Ectodermal cell (in vitro differentiated cells): Measurements from ENCODE around the gene SHLD1.

Experiments used
- H3K27ac ChIP-seq: 2 replicates; pipeline ENCODE4 v1.7.0; 2013; ENCODE audit warnings: mild to moderate bottlenecking, low read depth, low read length; ENCODE audit not compliant: insufficient read depth, poor library complexity, severe bottlenecking
- H3K27me3 ChIP-seq: 2 replicates; pipeline ENCODE4 v1.7.0; 2013; ENCODE audit warnings: mild to moderate bottlenecking, low read length; ENCODE audit not compliant: insufficient read depth, control insufficient read depth, poor library complexity, severe bottlenecking
- H3K36me3 ChIP-seq: one replicate; pipeline ENCODE4 v1.7.0; 2013; ENCODE audit warnings: low read length; ENCODE audit not compliant: control insufficient read depth, insufficient read depth
- H3K4me1 ChIP-seq: one replicate; pipeline ENCODE4 v1.7.0; 2013; ENCODE audit warnings: low read length; ENCODE audit not compliant: control insufficient read depth, insufficient read depth
- H3K4me3 ChIP-seq: 2 replicates; pipeline ENCODE4 v1.7.0; 2013; ENCODE audit warnings: low read depth, low read length, control low read depth; ENCODE audit not compliant: insufficient read depth
- H3K9me3 ChIP-seq: 2 replicates; pipeline ENCODE4 v1.7.0; 2013; ENCODE audit warnings: mild to moderate bottlenecking, low read length, moderate library complexity; ENCODE audit not compliant: control insufficient read depth
- WGBS, 2 experiments: methylation state at CpG; one replicate each; pipeline ENCODE4 v1.1.7; 2013; ENCODE audit warnings: missing lambda C conversion rate in 2 of 2; 5-methylcytosine and 5-hydroxymethylcytosine counted together

Gene SHLD1

DNA sequence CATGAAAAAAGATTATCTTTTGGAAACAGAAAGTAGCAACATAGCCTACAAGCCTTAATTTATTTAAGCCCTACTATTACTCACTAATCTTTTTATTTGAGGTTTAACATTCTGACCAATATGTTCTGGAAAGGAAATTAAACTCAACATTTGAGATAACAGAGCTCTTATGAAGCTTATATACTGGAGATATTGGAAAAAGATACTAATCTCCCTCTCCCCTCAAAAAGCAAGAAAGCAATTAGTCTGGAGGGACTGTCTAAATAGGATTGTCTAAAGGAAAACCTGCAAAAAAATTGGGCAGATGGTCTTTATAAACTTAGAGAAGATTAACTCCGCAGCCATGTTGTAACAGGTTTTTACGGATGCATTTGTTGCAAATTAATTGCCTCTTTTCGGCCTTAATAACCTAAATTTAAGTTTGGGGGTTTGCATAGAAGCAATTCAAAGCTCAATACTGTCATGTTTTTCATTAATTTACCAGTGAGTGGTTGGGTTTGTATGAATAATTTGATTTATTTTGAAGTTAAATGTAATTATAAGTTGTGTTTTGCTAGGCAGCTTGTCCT, 79.1 kb downstream of the SHLD1 start:
- WGBS, 2 experiments, result 60 to 63% methylated on average over 3 of the region's 3 CpGs
- H3K4me3 ChIP-seq, result no peak overlapping the region
- H3K27me3 ChIP-seq, result no peaks in the 10 kb centered on the region
- no peaks in the 10 kb centered on the region for H3K9me3 ChIP-seq
- H3K4me1 ChIP-seq, result peaks cover 6% of the 10 kb centered on the region
- no peak overlapping the region for H3K27ac ChIP-seq
- H3K36me3 ChIP-seq, result no peaks in the 10 kb centered on the region

GRCh38 chr20:5831539-5832237, 81.5 kb downstream of the SHLD1 start:
- H3K9me3 ChIP-seq, result no peaks in the 10 kb centered on the region
- H3K27me3 ChIP-seq, result no peaks in the 10 kb centered on the region
- H3K4me1 ChIP-seq, result no peaks in the 10 kb centered on the region
- H3K27ac ChIP-seq, result no peak overlapping the region
- no peak overlapping the region for H3K4me3 ChIP-seq
- H3K36me3 ChIP-seq, result no peaks in the 10 kb centered on the region
- WGBS, 2 experiments, result 88 to 91% methylated on average over 11 of the region's 12 CpGs

GRCh38 chr20:5833309-5833941, 83.2 kb downstream of the SHLD1 start:
- H3K27me3 ChIP-seq, result no peaks in the 10 kb centered on the region
- 95 to 98% methylated on average over 6 of the region's 6 CpGs for WGBS, 2 experiments
- no peak overlapping the region for H3K4me3 ChIP-seq

DNA sequence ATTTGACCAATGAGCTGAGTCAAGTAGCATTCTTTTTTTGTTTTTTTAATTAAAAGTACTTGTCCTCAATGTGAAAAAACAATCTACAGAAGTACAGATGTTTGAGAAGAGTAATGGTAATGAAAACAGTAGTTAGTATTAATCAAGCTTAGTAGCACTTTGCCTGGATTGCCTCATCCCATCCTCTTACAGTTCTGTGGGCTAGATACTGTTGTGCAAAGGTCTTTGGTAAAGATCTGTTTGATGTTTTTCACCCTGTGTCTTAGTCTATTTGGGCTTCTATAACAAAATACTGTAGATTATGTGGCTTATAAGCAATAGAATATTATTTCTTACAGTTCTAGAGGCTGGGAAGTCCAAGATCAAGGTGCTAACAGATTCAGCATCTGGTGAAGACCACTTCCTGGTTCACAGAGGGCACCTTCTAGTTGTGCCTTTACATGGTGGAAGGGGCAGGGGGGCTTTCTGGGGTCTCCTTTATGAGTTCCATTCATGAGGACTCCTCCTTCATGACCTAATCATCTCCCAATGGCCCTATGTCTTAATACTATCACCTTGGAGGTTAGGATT, 84.3 kb downstream of the SHLD1 start:
- no peak overlapping the region for H3K27ac ChIP-seq
- H3K27me3 ChIP-seq, result no peaks in the 10 kb centered on the region
- no peaks in the 10 kb centered on the region for H3K4me1 ChIP-seq
- no peaks in the 10 kb centered on the region for H3K9me3 ChIP-seq
- H3K36me3 ChIP-seq, result no peaks in the 10 kb centered on the region
- no peak overlapping the region for H3K4me3 ChIP-seq

More at GRCh38 chr20:5833309-5833941, 83.2 kb downstream of the SHLD1 start:
- Histone ChIP-seq H3K9me3 (no peaks in the 10 kb centered on the region), H3K36me3 (no peaks in the 10 kb centered on the region), H3K27ac (no peak overlapping the region), H3K4me1 (no peaks in the 10 kb centered on the region)

- WGBS, 2 experiments, result 85% methylated on average over 2 of the region's 2 CpGs
- Histone ChIP-seq H3K36me3 (no peaks in the 10 kb centered on the region), H3K4me1 (no peaks in the 10 kb centered on the region), H3K9me3 (no peaks in the 10 kb centered on the region), H3K4me3 (no peak overlapping the region), H3K27me3 (no peaks in the 10 kb centered on the region), H3K27ac (no peak overlapping the region)
Measured at GRCh38 chr20:5835321-5835821, 85.2 kb downstream of the SHLD1 start.

DNA sequence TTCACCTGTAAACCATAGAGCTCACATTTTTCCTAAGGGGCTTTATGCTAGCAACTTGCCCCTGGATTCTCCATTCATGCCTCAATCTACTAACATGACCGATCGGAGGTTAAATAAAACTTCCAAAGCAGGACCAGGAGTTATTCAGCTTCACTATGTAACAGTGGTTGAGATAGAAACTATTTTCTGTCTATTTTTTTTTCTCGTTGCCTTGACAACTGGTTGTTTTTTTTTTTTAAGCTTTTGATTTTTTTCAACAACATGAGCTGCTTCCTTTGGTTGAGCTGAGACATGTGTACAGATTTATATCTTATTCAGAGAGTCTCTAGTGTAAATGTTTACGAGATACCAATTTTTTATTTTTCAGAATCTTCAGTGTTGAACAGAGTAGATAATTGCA, 85.7 kb downstream of the SHLD1 start:
- H3K9me3 ChIP-seq, result no peaks in the 10 kb centered on the region
- WGBS, 2 experiments, result 95 to 100% methylated on average over 3 of the region's 4 CpGs
- no peaks in the 10 kb centered on the region for H3K4me1 ChIP-seq
- no peak overlapping the region for H3K4me3 ChIP-seq
- H3K27me3 ChIP-seq, result no peaks in the 10 kb centered on the region
- H3K36me3 ChIP-seq, result no peaks in the 10 kb centered on the region
- no peak overlapping the region for H3K27ac ChIP-seq

- Histone ChIP-seq H3K9me3 (no peaks in the 10 kb centered on the region), H3K27me3 (no peaks in the 10 kb centered on the region), H3K27ac (no peak overlapping the region), H3K4me3 (no peak overlapping the region), H3K4me1 (no peaks in the 10 kb centered on the region), H3K36me3 (no peaks in the 10 kb centered on the region)
- WGBS, 2 experiments, result 92 to 93% methylated on average over 4 of the region's 4 CpGs
Measured at GRCh38 chr20:5836569-5836968, 86.4 kb downstream of the SHLD1 start.

- Histone ChIP-seq H3K36me3 (no peaks in the 10 kb centered on the region), H3K9me3 (no peaks in the 10 kb centered on the region), H3K27ac (no peak overlapping the region), H3K4me3 (no peak overlapping the region), H3K27me3 (no peaks in the 10 kb centered on the region), H3K4me1 (no peaks in the 10 kb centered on the region)
- WGBS, 2 experiments, result 73% methylated on average over 5 of the region's 5 CpGs
Measured at GRCh38 chr20:5840411-5841002, 90.3 kb downstream of the SHLD1 start.

DNA sequence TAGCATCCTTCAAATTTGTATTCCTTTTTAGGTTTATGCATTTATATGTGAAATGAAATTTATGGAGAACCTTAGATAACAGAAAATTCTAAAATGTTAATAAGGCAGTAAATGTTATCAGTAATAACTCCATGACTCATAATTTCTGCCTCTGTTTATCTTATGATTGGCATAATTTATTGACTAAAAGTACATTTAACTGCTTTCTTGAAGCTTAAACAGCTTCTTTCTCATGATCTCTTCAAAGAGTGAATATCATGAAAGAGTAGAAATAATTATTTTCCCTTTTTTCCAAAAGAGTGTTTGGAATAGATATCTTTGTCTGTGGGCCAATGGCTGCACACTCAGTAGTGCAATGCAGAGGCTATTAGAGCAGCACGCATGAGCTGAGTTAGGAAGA, 91.3 kb downstream of the SHLD1 start:
- Histone ChIP-seq H3K9me3 (no peaks in the 10 kb centered on the region), H3K27ac (no peak overlapping the region), H3K36me3 (no peaks in the 10 kb centered on the region), H3K4me1 (peaks cover 6% of the 10 kb centered on the region), H3K4me3 (no peak overlapping the region), H3K27me3 (no peaks in the 10 kb centered on the region)
- 80 to 93% methylated on average over 1 of the region's 1 CpG for WGBS, 2 experiments

DNA sequence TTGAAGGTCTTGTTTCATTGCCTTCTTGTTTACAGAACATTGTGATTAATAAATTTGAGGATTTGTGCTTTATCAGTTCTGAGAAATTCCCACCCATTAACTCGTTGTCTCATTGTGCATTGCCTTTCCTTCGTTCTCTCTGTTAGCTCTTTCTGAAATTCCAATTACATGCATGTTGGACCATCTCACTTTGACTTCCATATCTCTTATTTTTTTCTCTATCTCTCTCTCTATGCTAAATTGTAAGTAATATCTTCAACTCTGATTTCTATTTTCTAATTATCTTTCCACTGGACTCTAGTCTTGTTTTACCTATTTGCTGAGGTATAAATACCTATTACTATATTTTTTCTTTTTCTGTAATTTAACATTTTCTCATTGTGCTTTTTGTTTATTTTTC, 92.3 kb downstream of the SHLD1 start:
- H3K4me1 ChIP-seq, result peaks cover 6% of the 10 kb centered on the region
- H3K4me3 ChIP-seq, result no peak overlapping the region
- whole genome bisulfite sequencing, 2 experiments, result 87 to 93% methylated on average over 2 of the region's 2 CpGs
- H3K36me3 ChIP-seq, result no peaks in the 10 kb centered on the region
- no peaks in the 10 kb centered on the region for H3K9me3 ChIP-seq
- no peak overlapping the region for H3K27ac ChIP-seq
- no peaks in the 10 kb centered on the region for H3K27me3 ChIP-seq
